ENCODE results near the gene KRTAP5-7. TPM values are rescaled to one million over a fixed set of nuclear protein-coding genes. Genes with fewer than 3 reads are reported as not detected.

KRTAP5-7 gene
- total and polyA plus RNA-seq, 2 of the 8 experiments (the other 6 are each of a cell fraction or from before 2014, with no cell fraction given) = not detected

GRCh38 chr11:71484248-71485062 is 42.6 kb upstream of the KRTAP5-7 start:
- H2BK5ac ChIP-seq (ENCODE audit: low read depth, low read length) = no peak overlapping the region
- no peak overlapping the region for H4K91ac ChIP-seq (replicated peaks; ENCODE audit: insufficient read length, low read length)
- H4K5ac ChIP-seq (ENCODE audit: insufficient read length, low read depth, low read length) = no peak overlapping the region
- TF ChIP-seq SRF (IDR thresholded peaks at IDR 0.05; ENCODE audit: low read depth, low read length) (no peak), PHF8 (conservative IDR thresholded peaks at IDR 0.05; ENCODE audit: low read depth, low read length) (no peak), BCL11A (IDR thresholded peaks at IDR 0.05; ENCODE audit: low read depth in 2 of 2, low read length in 2 of 2) (no peak), CBX8 (IDR thresholded peaks at IDR 0.05; ENCODE audit: borderline replicate concordance, low read depth, low read length) (no peak), RXRA (IDR thresholded peaks at IDR 0.05; ENCODE audit: insufficient read depth, low read depth, low read length) (no peak)
- ChIA-PET POLR2A (ENCODE audit: partially characterized antibody) (interaction anchor here (0.6 kb wide), 1 partner anchor 18 kb away, joined by 3 read pairs; no protein-coding TSS in a partner anchor), CTCF (ENCODE audit: partially characterized antibody) (no interaction called here)
- H2AK5ac ChIP-seq (ENCODE audit: low read depth, low read length) = no peak overlapping the region
- no peak overlapping the region for H2BK120ac ChIP-seq (replicated peaks; ENCODE audit: low read depth, low read length)
- 95% methylated on average over 21 of the region's 23 CpGs; no CpG with 5 or more reads in 1 of the 2 experiments for whole genome bisulfite sequencing, 2 experiments (ENCODE audit: extremely low coverage in 1 of 2, insufficient coverage in 1 of 2, insufficient read length in 1 of 2, insufficient replicate concordance in 2 of 2, low coverage in 1 of 2, low lambda C conversion rate in 2 of 2, missing lambda C conversion rate in 1 of 2)
- H3K4me1 ChIP-seq (replicated peaks in 1 of 4; ENCODE audit: control insufficient read depth in 3 of 4, insufficient read depth in 4 of 4, low read length in 3 of 4) = no peaks in the 10 kb centered on the region
- H2BK12ac ChIP-seq (ENCODE audit: low read depth, low read length) = no peak overlapping the region
- peak overlapping the region in 1 of 4 experiments; percentile 32; a peak in 1 of 7 replicates for H3K9ac ChIP-seq (replicated peaks in 1 of 4; ENCODE audit: extremely low read depth in 1 of 4, low read depth in 3 of 4, low read length in 3 of 4)
- H3K56ac ChIP-seq (replicated peaks; ENCODE audit: insufficient read length, low read depth, low read length) = no peak overlapping the region
- FAIRE-seq = no peak
- H3K18ac ChIP-seq (ENCODE audit: extremely low read depth, low read length) = no peak overlapping the region
- H3K27ac ChIP-seq (ENCODE audit: low read depth, low read length) = no peak overlapping the region
- no peak overlapping the region for H2BK20ac ChIP-seq (ENCODE audit: low read length)
- no peaks in the 10 kb centered on the region for H3K79me1 ChIP-seq (ENCODE audit: low read depth, low read length)
- no peak overlapping the region for H4K8ac ChIP-seq (ENCODE audit: extremely low read depth, insufficient read depth, low read length)
- DNase-seq (ENCODE audit: low read depth in 1 of 2, low spot score in 2 of 2) = no peak
- no peak overlapping the region for H3K23ac ChIP-seq (ENCODE audit: insufficient read length)
- no peak overlapping the region for H3K14ac ChIP-seq (ENCODE audit: insufficient read length)
- H4K20me1 ChIP-seq (replicated peaks in 1 of 2; ENCODE audit: control insufficient read depth in 1 of 2, insufficient read depth in 2 of 2, low read length in 2 of 2) = peaks cover 4 to 17% of the 10 kb centered on the region in 2 experiments
- H2BK15ac ChIP-seq (ENCODE audit: low read length) = no peak overlapping the region
- no peaks in the 10 kb centered on the region for H3K9me3 ChIP-seq (ENCODE audit: insufficient read depth in 2 of 2, low read depth in 1 of 2, low read length in 1 of 2)
- H3K4me3 ChIP-seq (ENCODE audit: extremely low read depth in 1 of 4, insufficient read depth in 2 of 4, low read depth in 3 of 4, low read length in 4 of 4) = no peak overlapping the region
- H3K4me2 ChIP-seq (ENCODE audit: insufficient read depth in 1 of 2, low read depth in 2 of 2, low read length in 2 of 2) = no peak overlapping the region
- no peaks in the 10 kb centered on the region for H3K79me2 ChIP-seq (ENCODE audit: control insufficient read depth in 1 of 2, insufficient read depth in 2 of 2, low read length in 2 of 2)
- H3K23me2 ChIP-seq (ENCODE audit: low read depth, low read length) = peaks cover 4% of the 10 kb centered on the region; the same call in 1 of the 2 replicates
- no peak overlapping the region for H2AFZ ChIP-seq (ENCODE audit: low read length)
- H3K36me3 ChIP-seq (ENCODE audit: control insufficient read depth in 2 of 4, insufficient read depth in 4 of 4, low read length in 3 of 4) = peaks cover 8 to 24% (median 19%) of the 10 kb centered on the region in 4 experiments; a peak in 7 of 8 replicates
- no peak overlapping the region for H3K4ac ChIP-seq (replicated peaks; ENCODE audit: insufficient read length, low read depth, low read length)
- no peaks in the 10 kb centered on the region for H3K27me3 ChIP-seq (replicated peaks in 1 of 4; ENCODE audit: control insufficient read depth in 3 of 4, extremely low read depth in 1 of 4, insufficient read depth in 3 of 4, low read length in 3 of 4)
